ENCODE results near the gene THADA. TPM values are rescaled to one million over a fixed set of nuclear protein-coding genes. Genes with fewer than 3 reads are reported as not detected.
"Not testable (repeated sequence)": the region's sequence is repeated elsewhere in the genome, so short reads cannot be mapped to it uniquely, and the experiment has no call there.

The THADA gene
- total and polyA plus RNA-seq, 7 donors: 4.4 to 35.2 (median 20.2) TPM

DNA sequence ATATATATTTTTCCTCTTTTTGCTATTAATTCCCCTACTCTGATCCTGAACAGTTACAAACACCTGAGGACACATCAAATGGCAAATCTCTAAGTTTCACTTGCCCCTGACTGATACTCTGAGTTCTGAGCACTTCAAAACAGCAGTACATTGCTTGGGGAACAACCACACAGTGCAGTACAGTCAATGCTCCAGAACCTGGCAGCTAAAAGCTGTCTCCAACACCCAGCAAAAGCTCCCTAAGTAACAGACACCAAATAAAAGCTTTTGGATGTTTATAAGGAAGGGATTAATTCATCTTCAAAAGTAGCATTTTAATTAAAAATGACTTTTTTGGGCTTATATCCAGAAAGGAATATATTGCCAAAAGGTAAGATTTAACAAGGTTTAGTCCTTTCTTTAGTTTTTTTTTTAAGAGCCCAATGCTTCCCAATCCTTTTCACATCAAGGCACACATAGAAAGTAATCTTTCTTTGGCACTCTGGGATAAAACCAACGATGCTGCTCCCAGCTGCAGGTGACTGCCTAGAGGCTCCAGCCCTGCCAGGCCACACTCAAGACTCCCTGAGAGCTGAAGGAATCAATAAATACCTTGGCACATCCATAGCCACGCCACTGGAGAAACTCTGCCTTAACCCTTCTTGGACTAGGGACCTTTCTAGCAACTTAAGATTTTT, 204.5 kb downstream of the THADA start:
- no peak for DNase-seq
- Histone ChIP-seq H3K36me3 (no peaks in the 10 kb centered on the region), H3K4me3 (no peak overlapping the region), H3K27ac (peak overlapping the region; percentile 60 to 69 (median 68)), H3K4me1 (peaks cover 0 to 55% (median 37%) of the 10 kb centered on the region in 4 donors), H3K9me3 (no peaks in the 10 kb centered on the region), H3K27me3 (no peaks in the 10 kb centered on the region)
- no peak for TF ChIP-seq POLR2AphosphoS5 (IDR thresholded peaks at IDR 0.05)
- no peak for TF ChIP-seq EP300 (IDR thresholded peaks at IDR 0.05)
- TF ChIP-seq POLR2A (IDR thresholded peaks at IDR 0.05): no peak
- no peak for TF ChIP-seq CTCF (IDR thresholded peaks at IDR 0.05)
- intact Hi-C loops (cut with DNase I): no loop called here
- WGBS, 2 donors: 48 to 67% methylated on average over 2 of the region's 2 CpGs

- WGBS, 2 donors: 68 to 88% methylated on average over 6 of the region's 6 CpGs
- intact Hi-C loops (cut with DNase I): no loop called here
- no peaks in the 10 kb centered on the region for H3K9me3 ChIP-seq
- H3K4me1 ChIP-seq: peaks cover 0 to 55% (median 34%) of the 10 kb centered on the region in 4 donors
- H3K36me3 ChIP-seq: no peaks in the 10 kb centered on the region
- peak overlapping the region in 1 of 4 donors; percentile 24 for H3K27ac ChIP-seq
- no peak for DNase-seq
- no peaks in the 10 kb centered on the region for H3K27me3 ChIP-seq
- no peak overlapping the region for H3K4me3 ChIP-seq
- TF ChIP-seq POLR2AphosphoS5 (IDR thresholded peaks at IDR 0.05) (no peak), CTCF (IDR thresholded peaks at IDR 0.05) (no peak), POLR2A (IDR thresholded peaks at IDR 0.05) (no peak), EP300 (IDR thresholded peaks at IDR 0.05) (no peak)
These were observed 206.0 kb downstream of the THADA start for GRCh38 chr2:43389581-43390466.

DNA sequence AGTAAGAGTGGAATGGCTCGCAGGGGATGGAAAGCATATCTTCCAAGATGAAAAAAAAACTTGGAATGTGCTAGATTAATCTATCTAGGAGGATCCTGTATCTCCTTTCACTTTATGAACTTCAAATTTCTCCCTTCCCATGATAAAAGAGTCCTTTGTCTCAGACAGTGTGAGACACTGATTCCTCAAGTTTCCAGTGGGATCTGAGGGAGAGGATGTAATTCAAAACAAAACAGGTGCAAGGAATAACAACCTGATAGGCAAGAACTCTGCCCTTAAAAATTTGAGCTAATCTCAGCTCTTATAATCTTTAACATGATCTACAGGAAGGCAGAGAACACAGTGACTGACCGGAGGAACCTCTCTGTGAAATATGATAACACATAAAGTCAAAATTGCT, 207.5 kb downstream of the THADA start:
- Histone ChIP-seq H3K4me1 (peaks cover 0 to 55% (median 34%) of the 10 kb centered on the region in 4 donors), H3K4me3 (no peak overlapping the region), H3K27me3 (no peaks in the 10 kb centered on the region), H3K36me3 (no peaks in the 10 kb centered on the region), H3K27ac (no peak overlapping the region), H3K9me3 (no peaks in the 10 kb centered on the region)
- WGBS, 2 donors: 87 to 88% methylated on average over 2 of the region's 2 CpGs
- TF ChIP-seq POLR2AphosphoS5 (IDR thresholded peaks at IDR 0.05) (no peak), POLR2A (IDR thresholded peaks at IDR 0.05) (no peak), EP300 (IDR thresholded peaks at IDR 0.05) (no peak), CTCF (IDR thresholded peaks at IDR 0.05) (no peak)
- no peak for DNase-seq
- intact Hi-C loops (cut with DNase I): no loop called here

- intact Hi-C loops (cut with DNase I): no loop called here
- H3K4me1 ChIP-seq: peaks cover 0 to 55% (median 32%) of the 10 kb centered on the region in 4 donors
- WGBS, 2 donors: 57 to 67% methylated on average over 7 of the region's 7 CpGs
- peak overlapping the region in 3 of 4 donors; percentile 9 to 34 (median 25) for H3K27ac ChIP-seq
- H3K27me3 ChIP-seq: no peaks in the 10 kb centered on the region
- H3K36me3 ChIP-seq: no peaks in the 10 kb centered on the region
- no peak overlapping the region for H3K4me3 ChIP-seq
- DNase-seq: no peak
- H3K9me3 ChIP-seq: no peaks in the 10 kb centered on the region
- TF ChIP-seq EP300 (IDR thresholded peaks at IDR 0.05) (no peak), POLR2AphosphoS5 (IDR thresholded peaks at IDR 0.05) (no peak), POLR2A (IDR thresholded peaks at IDR 0.05) (no peak), CTCF (IDR thresholded peaks at IDR 0.05) (no peak)
These were observed 208.5 kb downstream of the THADA start for GRCh38 chr2:43387092-43388062.

DNA sequence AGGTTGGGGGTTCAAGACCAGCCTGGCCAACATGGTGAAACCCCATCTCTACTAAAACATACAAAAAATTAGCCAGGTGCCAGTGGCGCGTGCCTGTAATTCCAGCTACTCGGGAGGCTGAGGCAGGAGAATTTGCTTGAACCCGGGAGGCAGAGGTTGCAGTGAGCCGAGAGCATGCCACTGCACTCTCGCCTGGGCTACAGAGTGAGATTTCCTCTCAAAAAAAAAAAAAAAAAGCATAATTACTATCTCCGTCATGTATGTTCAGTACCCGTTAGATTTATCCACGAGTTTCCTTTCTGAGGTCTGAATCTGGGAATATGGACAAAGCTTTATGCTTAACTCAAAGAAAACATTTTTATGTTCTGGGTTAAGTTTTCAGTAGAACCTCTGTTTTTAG, 209.2 kb downstream of the THADA start:
- WGBS, 2 donors: 89% methylated on average over 9 of the region's 9 CpGs
- H3K27me3 ChIP-seq; H3K36me3 ChIP-seq; H3K27ac ChIP-seq; intact Hi-C loops (cut with DNase I); H3K9me3 ChIP-seq; H3K4me3 ChIP-seq; DNase-seq: not testable (repeated sequence)
- H3K4me1 ChIP-seq: peaks cover 0 to 48% (median 30%) of the 10 kb centered on the region in 4 donors
